NOMO-1 treated with dmso at 0.1 percent for 144 hours (cell line): ENCODE data around the gene OR5T3.
"Not testable (repeated sequence)": the region's sequence is repeated elsewhere in the genome, so short reads cannot be mapped to it uniquely, and the experiment has no call there.

Experiments used
- DNase-seq: peaks from one replicate; lab custom pipeline; 2025; ENCODE audit not compliant: unreplicated experiment; lab: John Stamatoyannopoulos, UW

Gene OR5T3

DNA sequence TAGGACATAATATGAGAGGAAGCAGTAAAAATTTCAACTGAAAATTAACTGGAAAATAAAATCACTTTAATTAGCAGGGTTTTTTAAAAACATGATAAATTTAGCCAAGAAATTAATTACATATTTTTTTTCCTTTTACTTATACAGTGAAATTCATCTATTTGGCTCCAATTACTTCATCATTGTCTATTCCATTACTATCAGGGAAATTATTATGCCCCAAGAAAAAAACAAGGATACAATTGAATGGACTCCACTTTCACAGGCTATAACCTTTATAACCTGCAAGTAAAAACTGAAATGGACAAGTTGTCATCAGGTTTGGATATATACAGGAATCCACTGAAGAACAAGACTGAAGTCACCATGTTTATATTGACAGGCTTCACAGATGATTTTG lies at the start of gene OR5T3:
Gene OR5T3, plus strand, starts transcription at position 301 of the 400 bp plus-strand sequence. Its CDS starts 0 bp downstream, at position 301.
- no peak for DNase-seq

DNA sequence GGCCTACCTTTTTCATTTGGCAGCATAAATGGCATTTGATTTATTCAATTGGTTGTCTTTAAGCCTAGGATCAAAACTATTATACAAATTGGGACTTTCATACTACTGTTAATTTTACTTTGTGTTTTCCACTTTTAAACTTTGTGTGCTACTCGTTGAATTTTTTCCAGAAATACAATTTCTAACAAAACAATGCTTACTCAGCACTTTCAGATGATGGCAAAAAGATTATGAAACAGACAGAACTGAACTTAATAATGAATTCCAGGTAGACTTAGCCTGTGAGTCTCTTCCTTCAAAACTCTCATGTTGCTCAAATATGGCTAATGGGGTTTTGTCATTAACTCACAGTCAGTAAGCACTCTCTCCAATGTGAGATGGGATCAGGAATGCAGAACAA lies 44.3 kb upstream of the OR5T3 start:
- DNase-seq, result no peak

DNA sequence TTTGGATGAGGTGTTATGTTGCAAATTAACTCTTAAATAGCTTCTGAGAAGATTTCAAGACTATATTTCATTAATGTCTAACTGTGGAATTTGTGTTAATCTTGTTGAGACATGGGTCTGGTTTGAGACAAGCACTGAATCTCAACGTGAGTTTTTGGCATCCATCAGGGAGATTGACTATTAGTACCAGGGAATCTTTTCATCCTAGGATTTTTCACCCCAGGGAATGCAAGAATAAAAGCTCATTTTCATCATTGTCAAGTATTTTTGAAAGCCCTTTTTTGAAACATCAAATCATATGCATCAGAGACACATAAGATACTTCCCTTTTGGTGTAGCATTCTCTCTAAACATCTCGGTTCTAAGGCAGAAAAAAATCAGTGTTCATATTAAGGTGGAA lies 37.5 kb upstream of the OR5T3 start:
- DNase-seq, result no peak

DNA sequence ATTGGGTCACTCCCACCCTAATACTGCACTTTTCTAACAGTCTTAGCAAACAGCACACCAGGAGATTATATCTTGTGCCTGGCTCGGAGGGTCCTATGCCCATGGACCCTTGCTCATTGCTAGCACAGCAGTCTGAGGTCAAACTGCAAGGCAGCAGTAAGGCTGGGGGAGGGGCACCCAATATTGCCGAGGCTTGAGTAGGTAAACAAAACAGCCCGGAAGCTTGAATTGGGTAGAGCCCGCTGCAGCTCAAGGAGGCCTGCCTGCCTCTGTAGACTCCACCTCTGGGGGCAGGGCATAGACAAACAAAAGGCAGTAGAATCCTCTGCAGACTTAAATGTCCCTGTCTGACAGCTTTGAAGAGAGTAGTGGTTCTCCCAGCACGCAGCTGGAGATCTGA lies 32.3 kb upstream of the OR5T3 start:
- DNase-seq, result not testable (repeated sequence)

DNA sequence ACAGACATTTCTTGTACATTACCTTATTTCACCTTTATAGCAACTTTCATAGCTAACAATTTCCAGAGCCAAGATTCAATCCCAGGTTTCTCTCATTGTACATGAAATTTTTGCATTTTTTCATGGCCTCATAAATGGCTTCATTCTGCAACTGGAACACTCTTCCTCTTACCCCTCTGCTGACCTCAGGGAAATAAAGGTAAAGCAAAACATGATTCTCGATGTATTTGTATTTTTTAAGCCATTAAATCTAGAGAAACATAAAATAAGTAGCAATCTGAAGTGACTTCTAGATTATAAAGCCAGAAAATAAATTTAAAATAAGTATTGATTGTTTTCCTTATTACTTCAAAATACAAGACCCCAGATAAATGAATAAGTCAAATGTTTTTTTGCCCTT lies 17.9 kb upstream of the OR5T3 start, which contains the start of gene OR5T2:
Gene OR5T2, minus strand, starts transcription at position 101 of the 400 bp plus-strand sequence. CDS start 1,193 bp downstream, outside the sequence.
- DNase-seq, result no peak

DNA sequence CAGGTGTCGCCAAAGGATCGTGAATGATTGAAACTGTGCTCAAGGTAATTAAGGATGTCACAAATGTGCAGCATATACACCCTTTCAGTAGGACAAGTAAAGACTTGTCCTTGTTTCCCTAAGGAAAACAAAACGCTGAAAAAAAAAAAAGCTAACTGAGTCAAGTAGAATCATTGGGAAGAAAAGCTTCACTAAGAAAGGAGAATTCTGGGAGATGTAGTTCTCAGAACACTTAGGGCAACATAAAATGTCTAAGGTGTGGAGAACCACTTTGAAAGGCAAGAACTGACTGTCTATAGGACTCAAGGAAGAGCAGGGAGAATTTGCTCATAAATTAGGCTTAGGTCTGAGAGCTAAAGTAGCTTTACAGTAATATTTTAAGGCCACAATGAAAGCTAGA lies 19.0 kb downstream of the OR5T3 start:
- no peak for DNase-seq

DNA sequence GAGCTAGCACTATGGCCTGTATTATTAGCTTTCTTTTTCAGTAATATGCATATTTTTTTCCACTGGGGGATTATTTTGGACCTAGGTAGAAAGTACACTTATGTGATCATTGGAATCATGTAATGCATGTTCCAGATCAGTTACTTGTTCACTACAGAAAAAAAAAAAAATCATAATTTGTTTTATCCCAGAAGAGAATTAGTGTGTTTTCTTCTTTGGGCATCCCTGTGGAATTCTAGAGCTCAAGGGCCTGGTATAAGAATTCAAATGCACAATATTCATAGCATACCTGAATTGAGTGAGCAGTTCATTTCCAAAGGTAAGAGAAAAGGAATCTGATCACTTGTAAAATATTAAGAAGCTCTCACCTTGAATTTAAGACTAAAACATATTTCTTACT lies 21.8 kb downstream of the OR5T3 start, which contains the start of gene OR5T1:
Gene OR5T1, plus strand, starts transcription at position 301 of the 400 bp plus-strand sequence. CDS start 1,485 bp downstream, outside the sequence.
- DNase-seq, result no peak

DNA sequence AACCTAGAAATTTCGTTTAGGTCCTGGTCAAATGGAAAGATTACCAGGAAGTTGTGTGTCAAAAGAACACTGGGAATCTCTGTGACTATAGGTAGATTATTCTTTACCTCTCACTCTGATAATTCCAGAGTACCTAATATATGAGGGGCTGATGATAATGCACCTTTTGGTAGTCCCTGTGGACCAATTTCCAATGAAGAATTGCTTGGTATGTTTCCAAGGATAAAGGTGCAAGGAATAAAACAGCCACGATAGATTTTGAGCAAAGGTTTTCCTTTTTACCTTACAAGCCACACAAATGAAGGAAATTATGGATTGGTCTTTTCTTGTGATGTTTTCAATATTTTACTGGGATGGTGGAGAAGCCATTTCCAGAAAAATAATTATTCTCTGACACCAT lies 40.1 kb downstream of the OR5T3 start, which contains the start of gene OR8H1:
Gene OR8H1, minus strand, starts transcription at position 101 of the 400 bp plus-strand sequence. CDS start 1,192 bp downstream, outside the sequence.
- no peak for DNase-seq

DNA sequence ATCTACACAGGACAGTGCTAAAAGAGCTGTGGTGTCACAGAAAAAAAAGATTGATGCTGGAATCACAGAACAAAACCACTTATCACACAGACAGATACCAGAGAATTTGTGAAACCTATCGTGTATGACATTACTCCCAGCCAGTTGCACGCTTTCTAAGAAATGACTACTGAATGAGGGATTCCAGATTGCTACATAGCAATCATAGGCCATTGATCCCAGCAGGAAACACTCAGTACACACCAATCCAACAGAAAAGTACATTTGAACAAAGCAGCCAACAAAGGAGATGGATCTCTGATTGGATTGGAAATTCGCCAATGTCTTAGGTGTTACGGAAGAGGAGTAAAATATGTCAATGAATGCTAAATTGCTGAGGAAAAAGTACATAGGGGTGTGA lies 44.8 kb downstream of the OR5T3 start:
- no peak for DNase-seq
